Osteoblast (primary cell): ENCODE data around the gene ANXA8. TPM values are rescaled to one million over a fixed set of nuclear protein-coding genes. Genes with fewer than 3 reads are reported as not detected.
"Not testable (repeated sequence)": the region's sequence is repeated elsewhere in the genome, so short reads cannot be mapped to it uniquely, and the experiment has no call there.

ENCODE experiments used
- DNase-seq: peaks from one replicate; pipeline ENCODE4 v3.0.0; 2011; ENCODE audit warnings: low spot score, mixed read lengths; ENCODE audit not compliant: insufficient read length; ENCODE audit errors: missing footprints
- H2AFZ ChIP-seq: 2 replicates; pipeline ENCODE4 v1.6.0; 2011; ENCODE audit warnings: mild to moderate bottlenecking, low read length
- H3K27ac ChIP-seq: 2 replicates; pipeline ENCODE4 v1.5.1; 2011; ENCODE audit warnings: mild to moderate bottlenecking, low read depth, low read length, moderate library complexity
- H3K27me3 ChIP-seq: 2 replicates; pipeline ENCODE4 v1.6.0; 2012; ENCODE audit warnings: mild to moderate bottlenecking, control low read depth, inconsistent platforms, low read length, moderate library complexity; ENCODE audit not compliant: insufficient read depth
- H3K36me3 ChIP-seq: 2 replicates; pipeline ENCODE4 v1.5.1; 2011; ENCODE audit warnings: mild to moderate bottlenecking, low read length, control low read depth, moderate library complexity; ENCODE audit not compliant: insufficient read depth
- H3K4me1 ChIP-seq: 2 replicates; pipeline ENCODE4 v1.5.1; 2011; ENCODE audit warnings: mild to moderate bottlenecking, low read length, control low read depth, moderate library complexity; ENCODE audit not compliant: insufficient read depth
- H3K4me2 ChIP-seq: 2 replicates; pipeline ENCODE4 v1.6.0; 2011; ENCODE audit warnings: mild to moderate bottlenecking, low read length; ENCODE audit not compliant: insufficient read depth
- H3K4me3 ChIP-seq: fragments of 200-600 bp; sonication (generic); 3 replicates; pipeline ENCODE4 v1.5.1; 2012; ENCODE audit warnings: mild to moderate bottlenecking, low read length, inconsistent platforms; ENCODE audit not compliant: insufficient read depth
- H3K79me2 ChIP-seq: 2 replicates; pipeline ENCODE4 v1.6.0; 2012; ENCODE audit warnings: mild to moderate bottlenecking, low read length, control low read depth, inconsistent platforms; ENCODE audit not compliant: insufficient read depth
- H3K9me3 ChIP-seq: 2 replicates; pipeline ENCODE4 v1.5.1; 2011; ENCODE audit warnings: low read depth, low read length, control low read depth
- H4K20me1 ChIP-seq: 2 replicates; pipeline ENCODE4 v1.6.0; 2012; ENCODE audit warnings: mild to moderate bottlenecking, low read length, control low read depth; ENCODE audit not compliant: insufficient read depth
- total RNA-seq: library from RNA; depleted of rRNA; stranded (reverse); fragments of >200 nt; gene quantifications from 2 replicates; pipeline ENCODE4 v1.2.3, GENCODE V29; 2012
- TF ChIP-seq, protein P1 (sequence below): IDR thresholded peaks from 2 replicates; pipeline ENCODE4 v1.5.1; 2011; ENCODE audit warnings: mild to moderate bottlenecking, low read depth, low read length, moderate library complexity; ENCODE audit errors: extremely low read depth

Gene ANXA8
- total RNA-seq, 1 donor: 0.72 TPM

DNA sequence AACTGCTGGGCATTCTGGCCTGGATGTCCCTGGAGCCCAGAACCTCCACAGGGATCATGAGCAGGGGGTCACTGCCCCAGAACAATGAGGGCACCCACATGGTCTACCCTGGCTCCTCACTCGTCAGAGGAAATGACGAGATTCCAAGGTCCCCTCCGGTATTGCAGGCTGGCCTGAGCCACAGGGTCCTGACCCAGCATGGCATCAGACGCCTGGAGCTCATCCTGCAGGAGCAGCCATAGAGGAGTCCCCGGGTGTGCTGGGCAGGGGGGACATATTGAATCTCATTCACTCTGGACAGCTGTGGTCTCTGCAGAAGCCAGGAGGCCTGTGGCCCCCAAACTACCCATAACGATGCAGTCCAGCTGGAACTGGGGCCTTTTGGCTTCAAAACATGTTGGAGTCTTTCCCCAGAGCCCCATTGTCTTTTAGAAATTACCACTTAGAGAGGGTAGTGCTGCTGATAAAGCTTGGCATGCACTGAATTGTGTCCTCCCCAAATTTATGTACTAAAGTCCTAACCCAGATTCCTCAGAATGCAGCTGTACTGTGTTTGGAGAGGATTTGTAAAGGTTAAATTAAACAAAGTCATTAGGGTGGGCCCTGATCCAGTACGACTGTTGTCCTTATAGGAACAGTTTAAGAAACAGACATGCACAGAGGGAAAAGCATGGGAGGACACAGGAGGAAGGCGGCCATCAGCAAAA is 27.7 kb downstream of the ANXA8 start:
- H3K79me2 ChIP-seq: no peaks in the 10 kb centered on the region
- H3K4me1 ChIP-seq: peaks cover 9% of the 10 kb centered on the region
- peaks cover 3% of the 10 kb centered on the region for H3K27me3 ChIP-seq
- H3K9me3 ChIP-seq: no peaks in the 10 kb centered on the region
- no peak overlapping the region for H3K4me2 ChIP-seq
- H3K4me3 ChIP-seq: no peak overlapping the region
- no peak overlapping the region for H3K27ac ChIP-seq
- no peaks in the 10 kb centered on the region for H3K36me3 ChIP-seq
- TF ChIP-seq, protein P1, sequence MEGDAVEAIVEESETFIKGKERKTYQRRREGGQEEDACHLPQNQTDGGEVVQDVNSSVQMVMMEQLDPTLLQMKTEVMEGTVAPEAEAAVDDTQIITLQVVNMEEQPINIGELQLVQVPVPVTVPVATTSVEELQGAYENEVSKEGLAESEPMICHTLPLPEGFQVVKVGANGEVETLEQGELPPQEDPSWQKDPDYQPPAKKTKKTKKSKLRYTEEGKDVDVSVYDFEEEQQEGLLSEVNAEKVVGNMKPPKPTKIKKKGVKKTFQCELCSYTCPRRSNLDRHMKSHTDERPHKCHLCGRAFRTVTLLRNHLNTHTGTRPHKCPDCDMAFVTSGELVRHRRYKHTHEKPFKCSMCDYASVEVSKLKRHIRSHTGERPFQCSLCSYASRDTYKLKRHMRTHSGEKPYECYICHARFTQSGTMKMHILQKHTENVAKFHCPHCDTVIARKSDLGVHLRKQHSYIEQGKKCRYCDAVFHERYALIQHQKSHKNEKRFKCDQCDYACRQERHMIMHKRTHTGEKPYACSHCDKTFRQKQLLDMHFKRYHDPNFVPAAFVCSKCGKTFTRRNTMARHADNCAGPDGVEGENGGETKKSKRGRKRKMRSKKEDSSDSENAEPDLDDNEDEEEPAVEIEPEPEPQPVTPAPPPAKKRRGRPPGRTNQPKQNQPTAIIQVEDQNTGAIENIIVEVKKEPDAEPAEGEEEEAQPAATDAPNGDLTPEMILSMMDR: no peak
- H4K20me1 ChIP-seq: no peaks in the 10 kb centered on the region
- DNase-seq: peak; percentile 29
- no peak overlapping the region for H2AFZ ChIP-seq

DNA sequence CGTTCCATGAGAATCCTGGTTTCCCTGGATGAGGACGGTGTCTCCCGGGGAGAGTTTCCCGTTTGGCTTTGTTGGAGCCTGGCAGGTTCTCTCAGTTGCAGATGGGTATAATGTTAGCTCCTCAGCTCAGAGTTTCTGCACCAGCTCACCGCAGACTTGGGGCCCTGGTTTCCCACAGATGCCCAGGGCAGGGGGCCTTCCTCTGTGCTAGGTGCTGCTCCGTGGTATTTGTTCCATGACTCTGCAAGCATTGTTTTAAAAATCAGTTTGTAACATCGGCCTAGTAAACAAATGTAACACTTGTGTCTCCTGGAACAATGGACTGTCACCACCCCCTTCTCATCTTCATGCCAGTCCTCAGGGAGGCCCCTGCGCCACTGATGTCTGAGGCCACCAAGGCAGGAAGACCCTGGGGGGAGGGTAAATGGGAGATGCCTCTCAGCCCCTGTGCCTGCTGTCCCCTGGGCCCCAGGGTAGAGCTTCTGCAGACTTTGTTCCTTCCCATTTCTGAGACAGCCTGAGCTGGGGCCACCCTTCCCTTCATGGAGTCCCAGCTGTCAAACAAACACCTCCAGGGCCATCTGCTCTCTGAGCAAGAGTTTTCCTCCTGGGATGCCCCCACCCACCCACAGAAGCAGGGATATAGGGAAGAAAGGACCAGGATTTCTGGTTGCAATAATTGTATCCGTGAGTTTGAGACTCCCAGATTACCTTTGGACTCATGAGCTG is 28.4 kb downstream of the ANXA8 start:
- H3K4me2 ChIP-seq, H3K27me3 ChIP-seq, H3K9me3 ChIP-seq, H3K4me1 ChIP-seq, H3K27ac ChIP-seq, H3K4me3 ChIP-seq, DNase-seq, H3K36me3 ChIP-seq, H4K20me1 ChIP-seq, H2AFZ ChIP-seq, H3K79me2 ChIP-seq: not testable (repeated sequence)

DNA sequence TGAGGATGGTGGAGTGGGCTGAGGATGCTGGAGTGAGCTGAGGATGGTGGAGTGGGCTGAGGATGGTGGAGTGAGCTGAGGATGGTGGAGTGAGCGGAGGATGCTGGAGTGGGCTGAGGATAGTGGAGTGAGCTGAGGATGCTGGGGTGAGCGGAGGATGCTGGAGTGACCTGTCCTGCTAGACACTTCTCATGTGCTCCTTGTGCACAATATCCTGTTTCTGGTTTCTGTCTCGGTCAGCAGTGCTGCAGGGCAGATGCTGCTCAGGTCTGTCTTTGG is 29.2 kb downstream of the ANXA8 start:
- Histone ChIP-seq H3K36me3 (no peaks in the 10 kb centered on the region), H4K20me1 (no peaks in the 10 kb centered on the region), H3K27me3 (peaks cover 3% of the 10 kb centered on the region), H3K4me3 (no peak overlapping the region), H3K4me1 (peaks cover 9% of the 10 kb centered on the region), H2AFZ (no peak overlapping the region), H3K4me2 (no peak overlapping the region), H3K9me3 (no peaks in the 10 kb centered on the region), H3K79me2 (no peaks in the 10 kb centered on the region), H3K27ac (no peak overlapping the region)
- no peak for DNase-seq
- TF ChIP-seq, protein P1: no peak

DNA sequence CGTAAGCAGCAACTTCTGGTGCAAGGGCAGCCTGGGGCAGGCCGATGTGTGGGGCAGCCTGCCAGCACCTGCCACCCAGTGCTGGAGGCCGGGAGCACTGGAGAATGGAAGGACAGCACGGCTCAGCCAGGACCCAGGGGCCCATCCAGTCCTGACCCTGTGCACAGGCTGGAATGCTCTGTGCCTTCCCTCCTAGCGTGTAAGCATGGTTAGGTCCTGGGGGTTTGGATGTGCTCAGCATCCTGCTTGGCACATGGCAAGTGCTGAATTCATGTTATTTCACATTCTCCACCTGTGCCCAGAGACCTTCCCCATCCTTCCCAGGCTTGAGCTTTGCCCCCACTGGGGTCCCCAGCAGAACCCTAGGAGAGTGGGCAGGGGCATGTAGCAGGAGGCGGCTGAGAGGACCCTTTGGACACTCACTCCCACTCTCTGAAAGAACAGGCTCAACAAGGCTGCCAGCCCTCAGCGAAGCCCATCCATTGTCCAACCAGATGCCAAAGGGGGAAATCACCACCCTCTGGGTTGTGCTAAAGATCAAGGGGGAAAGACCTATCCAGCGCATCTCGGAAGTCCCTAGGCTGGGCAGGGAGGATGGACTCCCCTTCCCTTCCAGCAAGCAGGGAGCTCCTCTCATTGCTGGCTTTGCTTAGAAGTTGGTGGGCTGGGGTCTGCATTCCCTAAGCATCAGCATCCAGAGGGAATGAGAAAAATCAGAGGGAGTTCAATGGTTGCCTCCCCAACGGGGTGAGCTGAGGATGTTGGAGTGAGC is 29.7 kb downstream of the ANXA8 start:
- Histone ChIP-seq H3K27me3 (peaks cover 3% of the 10 kb centered on the region), H2AFZ (no peak overlapping the region), H3K79me2 (no peaks in the 10 kb centered on the region), H3K9me3 (no peaks in the 10 kb centered on the region), H3K4me3 (no peak overlapping the region), H3K4me2 (no peak overlapping the region), H3K27ac (no peak overlapping the region), H3K36me3 (no peaks in the 10 kb centered on the region), H3K4me1 (peaks cover 9% of the 10 kb centered on the region), H4K20me1 (no peaks in the 10 kb centered on the region)
- DNase-seq: no peak
- TF ChIP-seq, protein P1: no peak
